Astrocyte of the cerebellum (primary cell): ENCODE data around the gene ADGRF3.
"Not testable (repeated sequence)": the region's sequence is repeated elsewhere in the genome, so short reads cannot be mapped to it uniquely, and the experiment has no call there.

Experiments used
- DNase-seq: peaks from one replicate; pipeline ENCODE4 v3.0.0-alpha.2; 2011; ENCODE audit warnings: low read depth
- H3K4me3 ChIP-seq: 2 replicates; pipeline ENCODE4 v1.5.1; 2011; ENCODE audit warnings: mild to moderate bottlenecking, low read depth, low read length, moderate library complexity
- CTCF ChIP-seq: IDR thresholded peaks from 2 replicates; pipeline ENCODE4 v1.5.1; 2012; ENCODE audit warnings: low read length, low read depth, moderate library complexity, mild to moderate bottlenecking; ENCODE audit errors: missing control alignments
- in situ Hi-C: cut with HindIII; loops from 2 replicates; pipeline ENCODE4 v1.10.0; 2017; ENCODE audit warnings: low sequenced_read_pairs

ADGRF3 gene

DNA sequence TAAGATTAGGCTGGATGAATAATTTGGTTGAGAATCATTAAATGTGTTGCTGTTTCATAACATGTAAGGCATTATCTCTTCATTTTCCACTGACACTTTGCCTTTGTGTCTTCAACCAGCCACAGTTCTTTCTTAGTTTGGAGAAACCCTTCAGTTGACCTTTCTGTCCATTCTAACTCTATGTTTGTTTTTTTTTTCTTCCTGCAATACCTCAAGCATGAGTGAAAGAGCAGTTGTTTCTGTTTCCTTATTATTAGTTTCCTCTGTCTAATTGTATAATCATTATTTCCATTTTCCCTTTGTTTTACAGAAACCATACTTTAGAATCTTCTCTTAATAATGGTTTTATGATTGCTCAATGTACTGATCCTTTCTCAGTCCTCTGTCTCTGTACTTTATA is 76.2 kb downstream of the ADGRF3 start:
- DNase-seq = no peak
- in situ Hi-C loops = no loop called here
- TF ChIP-seq CTCF = no peak
- no peak overlapping the region for H3K4me3 ChIP-seq

DNA sequence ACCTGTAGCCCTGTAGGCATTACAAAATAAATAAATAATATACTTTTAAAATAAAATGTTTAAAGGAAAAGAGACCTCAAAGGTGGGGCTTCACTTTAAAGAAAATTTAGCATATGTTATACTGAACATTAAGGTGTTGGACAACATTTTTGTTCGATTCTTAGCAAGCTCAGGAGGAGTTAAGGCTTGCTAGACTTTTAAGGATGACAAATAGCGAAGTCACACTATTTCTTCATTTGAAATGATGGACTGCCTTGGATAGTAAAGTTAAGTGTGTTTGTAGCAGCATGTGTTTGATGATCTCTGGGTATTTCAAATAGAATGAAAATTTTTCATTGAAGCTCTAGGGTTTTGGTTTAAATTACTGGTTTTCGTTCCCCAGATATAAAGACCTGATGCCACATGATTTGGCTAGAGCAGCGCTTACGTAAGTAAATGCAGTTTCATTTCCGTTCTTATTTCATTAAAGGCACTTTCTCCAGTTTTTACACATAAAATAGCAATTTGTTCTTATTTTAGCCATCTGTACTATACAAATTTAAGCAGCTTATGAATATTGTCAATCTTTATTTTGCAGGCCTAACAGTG is 76.9 kb downstream of the ADGRF3 start:
- TF ChIP-seq CTCF = no peak
- DNase-seq = no peak
- in situ Hi-C loops = no loop called here
- H3K4me3 ChIP-seq = no peak overlapping the region

GRCh38 chr2:26268670-26269385 is 77.8 kb downstream of the ADGRF3 start:
- in situ Hi-C loops, H3K4me3 ChIP-seq, DNase-seq: not testable (repeated sequence)

DNA sequence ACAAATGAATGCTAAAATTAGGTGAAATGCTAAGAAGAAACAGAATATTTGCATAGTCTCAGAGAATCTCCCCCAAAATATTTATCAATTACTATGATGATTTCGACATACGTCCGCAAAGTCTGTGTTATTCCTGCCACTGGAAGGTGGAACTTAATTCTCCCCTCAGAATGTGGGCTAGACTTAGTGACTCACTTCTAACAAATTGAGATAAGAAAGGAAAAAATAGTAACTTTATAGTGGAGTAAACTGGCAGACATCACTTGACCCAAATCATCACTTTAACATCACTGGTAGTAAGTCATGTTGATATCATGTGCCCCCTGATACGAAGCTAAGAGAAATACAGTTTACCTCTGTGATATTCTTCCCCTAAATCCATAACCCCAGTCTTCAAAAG is 78.4 kb downstream of the ADGRF3 start:
- no peak for TF ChIP-seq CTCF
- no peak for DNase-seq
- in situ Hi-C loops = no loop called here
- no peak overlapping the region for H3K4me3 ChIP-seq

GRCh38 chr2:26258836-26259235 is 87.8 kb downstream of the ADGRF3 start:
- H3K4me3 ChIP-seq, in situ Hi-C loops, DNase-seq: not testable (repeated sequence)
